Measurements from ENCODE around the gene MAGI3.

Gene MAGI3

DNA sequence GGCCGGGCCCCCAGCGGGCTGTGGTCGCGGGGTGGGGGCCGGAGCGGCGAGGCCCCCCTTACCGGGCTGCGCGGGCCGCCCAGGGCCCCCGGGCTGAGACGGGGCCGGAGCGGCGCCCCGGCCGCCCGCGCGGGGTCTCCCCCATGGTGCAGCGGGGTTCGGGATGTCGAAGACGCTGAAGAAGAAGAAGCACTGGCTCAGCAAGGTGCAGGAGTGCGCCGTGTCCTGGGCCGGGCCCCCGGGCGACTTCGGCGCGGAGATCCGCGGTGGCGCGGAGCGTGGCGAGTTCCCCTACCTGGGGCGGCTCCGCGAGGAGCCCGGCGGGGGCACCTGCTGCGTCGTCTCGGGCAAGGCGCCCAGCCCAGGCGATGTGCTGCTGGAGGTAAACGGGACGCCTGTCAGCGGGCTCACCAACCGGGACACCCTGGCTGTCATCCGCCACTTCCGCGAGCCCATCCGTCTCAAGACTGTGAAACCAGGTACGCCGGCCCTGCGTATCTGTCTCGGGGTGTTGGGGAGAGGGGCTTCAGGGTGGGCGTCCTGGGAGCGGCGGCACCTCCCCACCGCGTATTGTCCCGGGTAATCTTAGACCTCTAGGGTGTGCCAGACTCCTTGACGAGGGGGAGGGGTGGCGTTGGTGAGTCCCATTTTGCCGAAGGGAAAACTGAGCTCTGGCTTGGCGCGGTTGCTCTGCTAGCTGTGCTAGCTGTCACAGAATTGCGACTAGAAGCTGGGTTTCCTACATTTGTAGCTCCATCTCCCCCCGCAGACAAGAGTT, 745 bp downstream of the MAGI3 start:
- no peak for DNase-seq (ENCODE audit: low read depth)
- H3K4me3 ChIP-seq (ENCODE audit: low read length), result peak overlapping the region; percentile 81
- TF ChIP-seq, protein P1, sequence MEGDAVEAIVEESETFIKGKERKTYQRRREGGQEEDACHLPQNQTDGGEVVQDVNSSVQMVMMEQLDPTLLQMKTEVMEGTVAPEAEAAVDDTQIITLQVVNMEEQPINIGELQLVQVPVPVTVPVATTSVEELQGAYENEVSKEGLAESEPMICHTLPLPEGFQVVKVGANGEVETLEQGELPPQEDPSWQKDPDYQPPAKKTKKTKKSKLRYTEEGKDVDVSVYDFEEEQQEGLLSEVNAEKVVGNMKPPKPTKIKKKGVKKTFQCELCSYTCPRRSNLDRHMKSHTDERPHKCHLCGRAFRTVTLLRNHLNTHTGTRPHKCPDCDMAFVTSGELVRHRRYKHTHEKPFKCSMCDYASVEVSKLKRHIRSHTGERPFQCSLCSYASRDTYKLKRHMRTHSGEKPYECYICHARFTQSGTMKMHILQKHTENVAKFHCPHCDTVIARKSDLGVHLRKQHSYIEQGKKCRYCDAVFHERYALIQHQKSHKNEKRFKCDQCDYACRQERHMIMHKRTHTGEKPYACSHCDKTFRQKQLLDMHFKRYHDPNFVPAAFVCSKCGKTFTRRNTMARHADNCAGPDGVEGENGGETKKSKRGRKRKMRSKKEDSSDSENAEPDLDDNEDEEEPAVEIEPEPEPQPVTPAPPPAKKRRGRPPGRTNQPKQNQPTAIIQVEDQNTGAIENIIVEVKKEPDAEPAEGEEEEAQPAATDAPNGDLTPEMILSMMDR (conservative IDR thresholded peaks at IDR 0.05; ENCODE audit: low read depth, low read length), result no peak

GRCh38 chr1:113391649-113392271, 1.4 kb downstream of the MAGI3 start:
- no peak for DNase-seq (ENCODE audit: low read depth)
- H3K4me3 ChIP-seq (ENCODE audit: low read length), result peak overlapping the region; percentile 81
- TF ChIP-seq, protein P1 (conservative IDR thresholded peaks at IDR 0.05; ENCODE audit: low read depth, low read length), result no peak

DNA sequence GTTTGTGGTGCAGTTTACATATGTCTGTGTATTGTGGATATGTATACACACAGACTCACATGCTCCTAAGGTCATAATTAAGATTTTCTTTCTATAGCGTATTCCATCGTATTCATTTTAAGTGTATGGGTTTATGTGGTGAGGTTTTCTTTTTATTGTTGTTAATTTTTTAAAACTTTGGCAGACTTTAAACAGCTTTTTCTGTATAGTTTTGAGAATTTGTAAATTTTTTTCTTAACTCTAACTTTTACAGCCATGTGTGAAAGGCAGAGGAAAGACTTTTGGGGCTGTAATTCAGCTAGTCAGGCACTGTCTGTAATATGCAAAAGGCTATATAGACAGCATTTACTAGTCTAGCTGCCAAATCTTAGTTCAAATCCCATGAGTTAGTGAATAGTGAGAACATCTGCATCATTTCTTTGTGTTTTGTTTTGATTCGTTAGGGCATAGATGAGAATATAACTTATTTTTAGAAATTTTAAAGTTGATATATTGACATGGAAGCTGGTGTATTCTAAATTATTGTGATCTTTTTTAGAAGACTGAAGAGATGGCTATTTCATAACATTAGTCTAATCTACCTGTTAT, 2.3 kb downstream of the MAGI3 start:
- peak overlapping the region; percentile 81 for H3K4me3 ChIP-seq (ENCODE audit: low read length)

GRCh38 chr1:113394043-113394862, 3.9 kb downstream of the MAGI3 start:
- TF ChIP-seq, protein P1 (conservative IDR thresholded peaks at IDR 0.05; ENCODE audit: low read depth, low read length), result no peak
- no peak for DNase-seq (ENCODE audit: low read depth)
- no peak overlapping the region for H3K4me3 ChIP-seq (ENCODE audit: low read length)

More for the DNA sequence above, 2.3 kb downstream of the MAGI3 start:
- TF ChIP-seq, protein P1 (conservative IDR thresholded peaks at IDR 0.05; ENCODE audit: low read depth, low read length), result no peak
- no peak for DNase-seq (ENCODE audit: low read depth)

DNA sequence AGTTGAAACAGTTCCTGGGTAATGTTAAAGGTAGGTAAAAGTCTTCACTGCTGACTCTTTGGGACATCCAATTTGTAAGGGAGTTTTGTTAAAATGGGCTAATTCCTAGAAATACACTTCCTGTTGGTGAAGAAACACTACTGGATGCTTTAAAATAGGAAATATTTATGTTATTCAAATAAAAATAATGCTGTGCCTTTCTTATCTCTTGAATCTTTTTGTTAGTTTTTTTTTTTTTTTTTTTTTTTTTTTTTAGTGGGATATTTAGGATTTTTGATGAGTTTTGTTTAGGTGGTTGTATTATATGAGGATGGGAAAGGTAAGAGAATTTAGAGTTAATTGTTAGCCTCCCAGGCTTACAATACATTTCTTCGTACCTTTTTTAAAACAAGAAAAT, 4.5 kb downstream of the MAGI3 start:
- TF ChIP-seq, protein P1 (conservative IDR thresholded peaks at IDR 0.05; ENCODE audit: low read depth, low read length), result no peak
- no peak for DNase-seq (ENCODE audit: low read depth)
- H3K4me3 ChIP-seq (ENCODE audit: low read length), result no peak overlapping the region

DNA sequence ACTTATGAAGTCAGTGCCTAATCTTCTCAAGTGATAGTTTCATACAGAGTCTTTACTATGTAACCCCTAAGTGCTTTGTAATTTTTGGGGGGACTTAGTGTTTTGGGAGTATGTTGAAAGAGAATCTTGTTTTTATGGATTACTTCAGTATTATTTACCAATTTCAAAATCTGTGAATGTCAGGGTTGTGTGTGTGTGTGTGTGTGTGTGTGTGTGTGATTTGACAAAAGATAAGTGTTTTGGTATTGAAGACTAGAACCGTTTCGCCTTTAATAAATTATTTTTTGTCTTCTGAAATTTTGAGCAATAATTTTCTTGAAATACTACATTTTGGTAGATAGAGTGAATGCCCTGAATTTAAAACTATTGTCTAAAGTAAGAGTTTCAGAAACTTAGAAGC, 5.8 kb downstream of the MAGI3 start:
- DNase-seq (ENCODE audit: low read depth), result no peak

More for the DNA sequence above, 5.8 kb downstream of the MAGI3 start:
- TF ChIP-seq, protein P1 (conservative IDR thresholded peaks at IDR 0.05; ENCODE audit: low read depth, low read length), result no peak
- H3K4me3 ChIP-seq (ENCODE audit: low read length), result no peak overlapping the region
